HUES6 (cell line): ENCODE measurements around the gene SRRM4.
A peak's percentile ranks its signal among the peaks of the same experiment; 100 is the strongest.

Experiments used
- H3K27ac ChIP-seq: 2 replicates; pipeline ENCODE4 v1.7.0; 2013; ENCODE audit warnings: low read depth, mild to moderate bottlenecking, low read length, inconsistent platforms
- H3K27me3 ChIP-seq: 2 replicates; pipeline ENCODE4 v1.6.1; 2013; ENCODE audit warnings: low read length; ENCODE audit not compliant: control insufficient read depth, insufficient read depth
- H3K36me3 ChIP-seq: 2 replicates; pipeline ENCODE4 v1.6.1; 2013; ENCODE audit warnings: low read length; ENCODE audit not compliant: control insufficient read depth, insufficient read depth
- H3K4me1 ChIP-seq: 2 replicates; pipeline ENCODE4 v1.6.1; 2013; ENCODE audit warnings: low read length; ENCODE audit not compliant: control insufficient read depth, insufficient read depth
- H3K4me3 ChIP-seq: 2 replicates; pipeline ENCODE4 v1.5.1; 2013; ENCODE audit warnings: low read depth, low read length
- H3K9ac ChIP-seq: one replicate; pipeline ENCODE4 v1.6.1; 2013; ENCODE audit warnings: mild to moderate bottlenecking, low read length
- H3K9me3 ChIP-seq: 2 replicates; pipeline ENCODE4 v1.6.1; 2013; ENCODE audit warnings: low read depth, low read length; ENCODE audit not compliant: control insufficient read depth, insufficient read depth

The SRRM4 gene

GRCh38 chr12:119147847-119148448, 166.6 kb downstream of the SRRM4 start:
- H3K36me3 ChIP-seq, result peaks cover 14% of the 10 kb centered on the region
- H3K27me3 ChIP-seq, result no peaks in the 10 kb centered on the region
- no peak overlapping the region for H3K4me3 ChIP-seq
- peaks cover 12% of the 10 kb centered on the region for H3K9me3 ChIP-seq
- no peak overlapping the region for H3K9ac ChIP-seq
- H3K4me1 ChIP-seq, result peaks cover 16% of the 10 kb centered on the region
- H3K27ac ChIP-seq, result no peak overlapping the region

DNA sequence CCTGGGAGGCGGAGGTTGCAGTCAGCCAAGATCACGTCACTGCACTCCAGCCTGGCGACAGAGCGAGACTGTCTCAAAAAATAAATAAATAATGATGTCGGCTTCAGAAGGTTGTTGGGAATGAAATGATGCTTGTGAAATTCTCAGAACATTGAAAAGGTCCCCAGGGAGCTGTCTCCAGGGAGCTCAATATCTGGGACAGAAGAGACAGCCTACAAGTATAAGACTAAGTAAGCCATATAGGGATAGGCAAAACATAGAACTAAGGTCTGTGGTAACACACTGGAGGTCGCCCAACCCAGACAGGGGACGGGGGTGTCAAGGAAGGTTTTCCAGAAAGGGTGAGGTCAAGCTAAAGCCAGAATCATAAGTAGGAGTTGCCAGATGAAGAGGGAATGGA, 167.9 kb downstream of the SRRM4 start:
- no peak overlapping the region for H3K4me3 ChIP-seq
- H3K9ac ChIP-seq, result no peak overlapping the region
- no peaks in the 10 kb centered on the region for H3K27me3 ChIP-seq
- H3K4me1 ChIP-seq, result peaks cover 19% of the 10 kb centered on the region
- H3K27ac ChIP-seq, result no peak overlapping the region
- peaks cover 14% of the 10 kb centered on the region for H3K36me3 ChIP-seq
- H3K9me3 ChIP-seq, result peaks cover 12% of the 10 kb centered on the region

DNA sequence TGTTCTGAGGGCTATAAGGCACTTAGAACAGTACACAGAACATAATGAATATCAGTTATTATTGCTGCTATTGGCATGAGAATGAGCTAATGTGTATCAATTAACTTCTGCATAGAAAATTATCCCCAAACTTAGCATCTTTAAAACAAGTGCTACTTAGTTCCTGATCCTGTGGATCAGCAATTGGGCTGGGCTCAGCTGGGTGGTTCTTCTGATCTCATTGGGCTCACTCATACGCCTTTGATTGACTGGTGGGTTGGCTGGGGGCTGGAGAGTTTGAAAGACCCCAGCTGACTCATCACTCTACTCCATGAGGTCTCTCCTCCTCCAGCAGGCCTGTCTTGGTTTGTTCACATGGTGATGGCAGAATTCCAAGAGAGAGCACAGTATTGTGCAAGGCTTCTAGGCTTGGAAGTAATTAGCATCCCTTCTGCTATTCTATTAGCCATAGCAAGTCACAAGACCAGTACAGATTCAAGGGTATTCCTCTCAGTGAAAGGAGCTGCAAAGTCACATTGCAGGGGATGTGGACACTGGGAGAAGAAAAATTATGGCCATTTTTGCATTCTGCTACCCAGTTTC, 170.2 kb downstream of the SRRM4 start:
- no peak overlapping the region for H3K9ac ChIP-seq
- peaks cover 18% of the 10 kb centered on the region for H3K4me1 ChIP-seq
- H3K27me3 ChIP-seq, result no peaks in the 10 kb centered on the region
- H3K36me3 ChIP-seq, result peaks cover 14% of the 10 kb centered on the region
- peaks cover 12% of the 10 kb centered on the region for H3K9me3 ChIP-seq
- no peak overlapping the region for H3K4me3 ChIP-seq
- H3K27ac ChIP-seq, result no peak overlapping the region

- peak overlapping the region; percentile 91 for H3K9ac ChIP-seq
- H3K4me3 ChIP-seq, result peak overlapping the region; percentile 62
Observed at GRCh38 chr12:119153477-119154434, 172.4 kb downstream of the SRRM4 start.

DNA sequence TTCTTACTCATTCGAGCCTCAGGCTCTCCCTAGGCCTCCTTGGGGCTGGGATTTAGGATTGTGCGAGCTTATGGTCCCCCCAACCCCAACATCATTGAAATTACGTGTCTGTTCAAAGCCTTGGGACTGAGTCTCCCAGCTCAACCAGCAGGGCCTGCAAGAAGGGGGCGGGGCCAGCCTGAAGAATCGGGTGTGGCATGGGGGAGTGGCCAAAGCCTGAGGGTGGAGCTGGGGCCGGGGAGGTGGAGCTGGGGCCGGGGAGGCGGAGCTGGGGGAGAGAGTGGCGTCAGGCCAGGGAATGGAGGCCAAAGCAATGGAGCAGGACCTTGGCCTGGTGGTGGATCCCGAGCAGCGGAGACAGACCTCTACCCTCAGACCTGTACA, 173.1 kb downstream of the SRRM4 start:
- H3K9ac ChIP-seq, result peak overlapping the region; percentile 91
- H3K9me3 ChIP-seq, result peaks cover 12% of the 10 kb centered on the region
- peaks cover 14% of the 10 kb centered on the region for H3K36me3 ChIP-seq
- H3K4me1 ChIP-seq, result peaks cover 13% of the 10 kb centered on the region
- H3K27me3 ChIP-seq, result no peaks in the 10 kb centered on the region
- peak overlapping the region; percentile 84 for H3K27ac ChIP-seq
- peak overlapping the region; percentile 62 for H3K4me3 ChIP-seq

More at GRCh38 chr12:119153477-119154434, 172.4 kb downstream of the SRRM4 start:
- peaks cover 12% of the 10 kb centered on the region for H3K9me3 ChIP-seq
- H3K27me3 ChIP-seq, result no peaks in the 10 kb centered on the region
- peaks cover 13% of the 10 kb centered on the region for H3K4me1 ChIP-seq
- peaks cover 14% of the 10 kb centered on the region for H3K36me3 ChIP-seq
- H3K27ac ChIP-seq, result peak overlapping the region; percentile 84

DNA sequence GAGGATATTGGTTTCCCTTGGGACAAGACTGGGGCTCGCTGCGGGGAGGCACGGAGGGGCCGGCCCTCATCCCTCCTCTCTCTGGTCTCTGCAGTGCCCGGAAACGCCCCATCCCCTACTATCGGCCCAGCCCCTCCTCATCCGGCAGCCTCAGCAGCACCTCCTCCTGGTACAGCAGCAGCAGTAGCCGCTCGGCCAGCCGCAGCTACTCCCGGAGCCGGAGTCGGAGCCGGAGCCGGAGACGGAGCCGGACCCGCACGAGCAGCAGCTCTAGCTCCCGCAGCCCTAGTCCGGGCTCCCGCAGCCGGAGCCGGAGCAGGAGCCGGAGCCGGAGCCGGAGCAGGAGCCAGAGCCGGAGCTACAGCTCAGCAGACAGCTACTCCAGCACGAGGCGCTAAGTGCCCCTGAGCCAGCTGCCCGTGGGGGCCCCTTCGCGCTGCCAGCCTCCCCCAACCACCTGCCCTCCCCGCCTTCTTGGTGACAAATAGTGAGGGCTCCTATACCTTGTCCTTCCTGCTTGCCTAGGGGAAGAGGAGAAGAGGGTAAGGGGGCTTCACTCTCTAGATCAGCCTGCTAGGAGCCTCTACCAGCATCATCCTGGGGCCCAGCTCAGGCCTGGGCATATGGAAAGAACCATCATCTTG, 175.2 kb downstream of the SRRM4 start:
- H3K9ac ChIP-seq, result no peak overlapping the region

DNA sequence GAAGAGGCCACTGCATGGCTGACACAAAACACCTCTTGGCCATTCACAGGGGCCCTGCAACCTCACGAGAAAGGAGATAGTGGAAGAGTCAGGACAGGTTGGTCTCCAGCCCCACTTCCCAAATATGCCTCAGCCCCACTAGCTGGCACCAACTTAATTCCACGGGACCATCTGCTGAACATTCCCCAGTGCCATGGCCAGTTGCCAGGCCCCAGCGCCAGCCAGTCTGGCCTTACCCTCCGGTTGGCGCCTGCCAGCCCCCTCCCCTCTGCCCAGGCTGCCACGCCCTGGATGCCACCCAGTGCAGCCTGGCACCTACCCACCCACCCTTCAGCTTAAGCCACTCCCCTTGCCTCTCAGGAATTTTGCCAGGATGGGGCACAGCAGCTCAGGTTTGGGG, 176.2 kb downstream of the SRRM4 start:
- H3K9me3 ChIP-seq, result no peaks in the 10 kb centered on the region

More for the DNA sequence above, 175.2 kb downstream of the SRRM4 start:
- H3K4me3 ChIP-seq, result no peak overlapping the region
- peaks cover 13% of the 10 kb centered on the region for H3K4me1 ChIP-seq
- no peaks in the 10 kb centered on the region for H3K27me3 ChIP-seq
- H3K9me3 ChIP-seq, result peaks cover 7% of the 10 kb centered on the region
- peaks cover 3% of the 10 kb centered on the region; the same call in 1 of the 2 replicates for H3K36me3 ChIP-seq
- H3K27ac ChIP-seq, result no peak overlapping the region

GRCh38 chr12:119157978-119158377, 176.6 kb downstream of the SRRM4 start:
- H3K4me1 ChIP-seq, result peaks cover 11% of the 10 kb centered on the region
- H3K27me3 ChIP-seq, result no peaks in the 10 kb centered on the region
- no peaks in the 10 kb centered on the region for H3K36me3 ChIP-seq
- H3K9ac ChIP-seq, result no peak overlapping the region
- no peak overlapping the region for H3K4me3 ChIP-seq
- H3K27ac ChIP-seq, result no peak overlapping the region
- no peaks in the 10 kb centered on the region for H3K9me3 ChIP-seq

More for the DNA sequence above, 176.2 kb downstream of the SRRM4 start:
- Histone ChIP-seq H3K36me3 (no peaks in the 10 kb centered on the region), H3K4me1 (peaks cover 13% of the 10 kb centered on the region), H3K27ac (no peak overlapping the region), H3K27me3 (no peaks in the 10 kb centered on the region), H3K9ac (no peak overlapping the region), H3K4me3 (no peak overlapping the region)

DNA sequence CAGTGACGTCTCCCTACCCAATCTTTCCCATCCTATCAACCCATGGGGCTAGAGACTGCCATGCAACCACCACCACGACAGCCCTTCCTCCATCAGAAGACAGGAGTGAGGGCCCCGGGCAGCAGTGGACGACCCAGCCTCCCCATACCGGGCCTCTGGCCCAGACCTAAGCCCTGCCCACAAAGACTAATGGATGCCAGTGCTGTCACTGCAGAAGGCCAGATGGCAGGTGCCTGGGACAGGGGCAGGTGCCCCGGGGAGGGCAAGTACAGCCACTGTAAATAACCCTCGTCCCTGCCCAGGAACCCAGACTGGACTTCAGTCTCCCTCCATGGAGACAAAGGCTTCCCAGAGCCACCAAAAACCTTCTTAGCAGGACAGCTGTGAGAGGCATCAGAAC, 177.1 kb downstream of the SRRM4 start:
- H3K9ac ChIP-seq, result no peak overlapping the region
- no peak overlapping the region for H3K27ac ChIP-seq
- no peaks in the 10 kb centered on the region for H3K9me3 ChIP-seq
- no peaks in the 10 kb centered on the region for H3K36me3 ChIP-seq
- H3K4me1 ChIP-seq, result peaks cover 8% of the 10 kb centered on the region
- H3K27me3 ChIP-seq, result no peaks in the 10 kb centered on the region
- H3K4me3 ChIP-seq, result no peak overlapping the region

GRCh38 chr12:119159844-119160243, 178.5 kb downstream of the SRRM4 start:
- no peak overlapping the region for H3K9ac ChIP-seq
- no peaks in the 10 kb centered on the region for H3K36me3 ChIP-seq
- H3K4me1 ChIP-seq, result peaks cover 6% of the 10 kb centered on the region
- no peak overlapping the region for H3K4me3 ChIP-seq
- H3K9me3 ChIP-seq, result no peaks in the 10 kb centered on the region
- no peak overlapping the region for H3K27ac ChIP-seq
- 0 out of 2 replicates have a peak, but pooled peaks cover 3% of the 10 kb centered on the region for H3K27me3 ChIP-seq
